WERI-Rb-1 (cell line): ENCODE data around the gene PLCH2.

Experiments
- DNase-seq: peaks from one replicate; pipeline ENCODE4 v3.0.0-alpha.2; 2020
- H3K27ac ChIP-seq: fragments of 250-450 bp; sonication (Bioruptor Pico); 2 replicates; pipeline ENCODE4 v1.5.1; 2020; ENCODE audit warnings: mild to moderate bottlenecking, moderate library complexity
- H3K27me3 ChIP-seq: fragments of 250-450 bp; sonication (Bioruptor Pico); 2 replicates; pipeline ENCODE4 v1.5.1; 2021; ENCODE audit warnings: mild to moderate bottlenecking, low read depth, moderate library complexity; ENCODE audit not compliant: insufficient read depth, severe bottlenecking
- H3K36me3 ChIP-seq: fragments of 250-450 bp; sonication (Bioruptor Pico); 2 replicates; pipeline ENCODE4 v1.5.1; 2020; ENCODE audit warnings: mild to moderate bottlenecking, moderate library complexity
- H3K4me3 ChIP-seq: 2 replicates; pipeline ENCODE4 v1.5.1; 2011; ENCODE audit warnings: low read depth, mild to moderate bottlenecking, control low read depth, low read length
- H3K9me3 ChIP-seq: fragments of 250-450 bp; sonication (Bioruptor Pico); 2 replicates; pipeline ENCODE4 v1.5.1; 2021; ENCODE audit warnings: mild to moderate bottlenecking, moderate library complexity; ENCODE audit not compliant: severe bottlenecking
- CTCF ChIP-seq: IDR thresholded peaks from 2 replicates; pipeline ENCODE4 v1.5.1; 2011; ENCODE audit warnings: low read depth, mild to moderate bottlenecking, control low read depth, inconsistent platforms, low read length

PLCH2 gene

DNA sequence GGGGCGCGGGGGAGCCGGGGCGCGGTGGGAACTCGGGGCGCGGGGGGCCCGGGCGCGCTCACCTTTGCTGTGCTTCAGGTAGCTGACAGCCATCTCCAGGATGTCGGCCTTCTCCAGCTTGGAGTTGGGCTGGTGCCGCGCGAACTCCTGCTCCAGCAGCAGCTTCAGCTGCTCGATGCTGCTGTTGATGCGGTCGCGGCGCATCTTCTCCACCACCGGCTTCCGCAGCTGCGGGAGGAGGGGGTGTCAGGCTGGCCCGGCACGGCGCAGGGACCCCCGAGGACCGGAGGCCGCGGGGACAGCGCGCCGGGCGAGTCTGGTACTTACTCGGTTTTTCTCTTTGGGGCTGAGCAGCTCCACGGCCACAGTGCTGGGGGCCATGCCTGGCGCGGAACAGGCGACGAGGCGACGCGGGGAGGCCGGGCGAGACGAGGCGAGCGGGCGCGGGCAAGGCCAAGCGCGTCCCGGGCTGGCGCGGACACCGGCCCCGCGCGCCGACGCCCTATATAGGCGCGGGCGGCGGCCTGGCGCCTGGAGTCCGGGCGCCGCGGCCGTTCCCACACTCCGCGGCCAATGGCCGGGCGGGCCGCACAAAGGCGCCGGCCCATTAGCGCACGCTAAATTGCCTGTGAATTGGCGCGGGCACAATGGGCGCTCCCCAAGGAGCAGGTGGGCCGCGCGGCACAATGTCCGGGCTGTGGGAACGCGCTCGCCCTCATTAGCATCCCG lies 53.9 kb downstream of the PLCH2 start, which contains the start of gene HES5:
HES5 (minus strand) TSS at position 480 of the 729 bp plus-strand sequence; CDS start at position 381, 99 bp downstream.
- Histone ChIP-seq H3K27me3 (no peaks in the 10 kb centered on the region), H3K4me3 (no peak within 1 kb of the TSS), H3K27ac (no peak within 1 kb of the TSS), H3K36me3 (peaks cover 11% of the 10 kb centered on the region), H3K9me3 (no peaks in the 10 kb centered on the region)
- no peak for TF ChIP-seq CTCF
- no peak for DNase-seq

DNA sequence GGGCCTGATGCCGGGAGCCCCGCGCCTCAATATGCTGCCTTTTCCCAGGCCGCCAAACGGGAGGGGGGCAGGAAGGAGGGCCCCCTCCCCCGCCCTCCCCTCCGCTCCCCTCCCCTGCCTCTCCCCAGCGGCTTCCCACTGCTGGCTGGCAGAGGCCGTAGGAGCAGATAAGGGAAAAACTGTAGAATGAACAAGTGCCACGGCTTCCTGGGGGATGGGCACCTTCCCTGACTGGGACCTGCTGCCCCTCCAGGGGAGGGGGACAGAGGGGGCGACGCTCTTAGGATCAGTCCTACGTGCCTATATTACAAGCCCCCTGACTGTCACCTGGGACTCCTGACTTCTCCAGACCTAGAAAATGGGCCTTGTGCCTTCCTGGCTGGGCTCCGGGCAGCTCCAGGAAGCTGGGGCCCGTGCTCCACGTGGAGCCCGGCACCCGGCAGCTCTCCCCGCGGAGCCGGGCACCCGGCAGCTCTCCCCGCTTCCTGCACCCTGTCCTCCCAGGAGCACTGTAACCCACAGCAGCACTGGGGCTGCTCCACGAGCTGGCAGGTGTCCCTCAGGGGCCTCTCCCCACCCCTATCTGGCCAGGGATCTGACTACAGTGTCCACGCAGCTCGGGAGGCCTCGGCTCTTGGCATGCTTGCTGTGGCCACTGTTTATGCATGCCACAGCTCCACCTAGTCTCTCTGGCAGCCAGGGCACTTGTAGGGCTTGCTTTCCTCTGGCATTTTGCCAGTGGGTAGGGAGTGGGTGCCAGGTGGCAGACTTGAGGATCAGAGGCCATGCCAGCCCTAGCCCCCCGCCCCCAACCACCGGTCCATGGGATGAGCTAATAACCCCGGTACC lies 54.6 kb downstream of the PLCH2 start:
- no peak for DNase-seq
- no peak for TF ChIP-seq CTCF
- H3K27me3 ChIP-seq, result no peaks in the 10 kb centered on the region
- H3K4me3 ChIP-seq, result no peak overlapping the region
- no peak overlapping the region for H3K27ac ChIP-seq
- peaks cover 3% of the 10 kb centered on the region for H3K36me3 ChIP-seq
- H3K9me3 ChIP-seq, result no peaks in the 10 kb centered on the region

GRCh38 chr1:2532485-2533160 lies 56.5 kb downstream of the PLCH2 start:
- Histone ChIP-seq H3K27me3 (no peaks in the 10 kb centered on the region), H3K36me3 (no peaks in the 10 kb centered on the region), H3K4me3 (no peak overlapping the region), H3K9me3 (no peaks in the 10 kb centered on the region), H3K27ac (no peak overlapping the region)
- DNase-seq, result no peak
- TF ChIP-seq CTCF, result no peak

GRCh38 chr1:2533365-2533764 lies 57.3 kb downstream of the PLCH2 start:
- Histone ChIP-seq H3K27me3 (no peaks in the 10 kb centered on the region), H3K9me3 (no peaks in the 10 kb centered on the region), H3K27ac (no peak overlapping the region), H3K4me3 (no peak overlapping the region), H3K36me3 (no peaks in the 10 kb centered on the region)
- no peak for TF ChIP-seq CTCF
- DNase-seq, result no peak

DNA sequence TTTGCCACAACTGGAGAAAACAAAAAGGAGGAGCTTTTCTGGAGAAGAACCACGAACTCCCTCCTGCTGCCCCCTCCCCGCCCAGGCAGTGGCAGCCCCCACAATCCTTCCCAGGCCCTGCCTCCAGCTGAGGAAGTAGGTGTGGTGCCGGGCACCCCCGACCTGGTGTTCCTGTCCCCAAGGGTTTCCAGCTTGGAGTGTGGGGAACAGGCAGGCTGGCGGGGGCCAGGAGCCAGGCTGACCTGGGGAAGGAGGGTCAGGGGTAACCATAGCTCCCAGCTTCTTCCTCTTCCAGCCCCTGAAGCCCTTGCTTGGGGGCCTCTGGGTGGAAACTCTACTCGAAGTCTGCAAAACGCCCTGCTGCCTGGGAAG lies 58.2 kb downstream of the PLCH2 start:
- Histone ChIP-seq H3K9me3 (no peaks in the 10 kb centered on the region), H3K27me3 (no peaks in the 10 kb centered on the region), H3K27ac (no peak overlapping the region), H3K4me3 (no peak overlapping the region), H3K36me3 (no peaks in the 10 kb centered on the region)
- TF ChIP-seq CTCF, result no peak
- no peak for DNase-seq
